HFFc6 (cell line): Measurements from ENCODE around the gene ATPAF2. TPM values are rescaled to one million over a fixed set of nuclear protein-coding genes. Genes with fewer than 3 reads are reported as not detected.

Source experiments
- DNase-seq: peaks from one replicate; pipeline ENCODE4 v3.0.0-alpha.2; 2018
- H3K27ac Mint-ChIP-seq: 2 replicates; pipeline ENCODE4 v1.8.0; 2020; ENCODE audit warnings: mild to moderate bottlenecking, mixed read lengths
- H3K27me3 Mint-ChIP-seq: 2 replicates; pipeline ENCODE4 v1.8.0; 2021; ENCODE audit warnings: mild to moderate bottlenecking, moderate library complexity, mixed read lengths; ENCODE audit not compliant: insufficient read depth
- H3K36me3 Mint-ChIP-seq: 2 replicates; pipeline ENCODE4 v1.8.0; 2021; ENCODE audit warnings: low read depth, mixed read lengths
- H3K4me1 Mint-ChIP-seq: 2 replicates; pipeline ENCODE4 v1.8.0; 2020; ENCODE audit warnings: low read depth, mixed read lengths
- H3K4me3 Mint-ChIP-seq: 2 replicates; pipeline ENCODE4 v1.8.0; 2020; ENCODE audit warnings: mild to moderate bottlenecking, moderate library complexity, mixed read lengths
- H3K9me3 Mint-ChIP-seq: 2 replicates; pipeline ENCODE4 v1.8.0; 2020; ENCODE audit warnings: mild to moderate bottlenecking, mixed read lengths
- CTCF ChIP-seq: fragments of 200-600 bp; sonication (generic); IDR thresholded peaks from 2 replicates; pipeline ENCODE4 v1.5.0; 2021; ENCODE audit warnings: antibody characterized with exemption, mild to moderate bottlenecking
- total RNA-seq, 6 experiments: library from RNA; stranded (reverse); fragmentation: NEBNext Ultra II Directional; extraction: Animal tissue kit (Norgen Biotek cat#: 25700); gene quantifications; 2 replicates in 1 of 6; 3 replicates in 5 of 6; pipeline ENCODE4 v1.2.3, GENCODE V29; 2021

The ATPAF2 gene
- total RNA-seq, 6 experiments from 2014 or later = 21.5 to 28.4 (median 23.1) TPM

GRCh38 chr17:18074566-18075272 is 35.8 kb upstream of the ATPAF2 start:
- Mint-ChIP-seq H3K9me3 (no peaks in the 10 kb centered on the region), H3K27ac (no peak overlapping the region), H3K27me3 (peaks cover 22% of the 10 kb centered on the region), H3K4me3 (no peak overlapping the region), H3K4me1 (peaks cover 27% of the 10 kb centered on the region), H3K36me3 (no peaks in the 10 kb centered on the region)
- DNase-seq = no peak
- TF ChIP-seq CTCF = no peak

- H3K9me3 Mint-ChIP-seq = no peaks in the 10 kb centered on the region
- H3K27me3 Mint-ChIP-seq = peaks cover 14% of the 10 kb centered on the region
- no peaks in the 10 kb centered on the region for H3K36me3 Mint-ChIP-seq
- peaks cover 27% of the 10 kb centered on the region for H3K4me1 Mint-ChIP-seq
- TF ChIP-seq CTCF = no peak
- no peak overlapping the region for H3K27ac Mint-ChIP-seq
- H3K4me3 Mint-ChIP-seq = no peak overlapping the region
- no peak for DNase-seq
These were observed 32.8 kb upstream of the ATPAF2 start for GRCh38 chr17:18071751-18072150.

- H3K36me3 Mint-ChIP-seq = no peaks in the 10 kb centered on the region
- peak; percentile 30 for DNase-seq
- peaks cover 10% of the 10 kb centered on the region for H3K27me3 Mint-ChIP-seq
- peak overlapping the region; percentile 79 for H3K27ac Mint-ChIP-seq
- peaks cover 27% of the 10 kb centered on the region for H3K4me1 Mint-ChIP-seq
- H3K4me3 Mint-ChIP-seq = peak overlapping the region; percentile 85
- no peaks in the 10 kb centered on the region for H3K9me3 Mint-ChIP-seq
- TF ChIP-seq CTCF = no peak
These were observed 31.9 kb upstream of the ATPAF2 start for GRCh38 chr17:18070861-18071340.

- no peak for DNase-seq
- no peak overlapping the region for H3K4me3 Mint-ChIP-seq
- H3K9me3 Mint-ChIP-seq = no peaks in the 10 kb centered on the region
- no peak for TF ChIP-seq CTCF
- H3K27me3 Mint-ChIP-seq = no peaks in the 10 kb centered on the region; the same call in 1 of the 2 replicates
- no peak overlapping the region for H3K27ac Mint-ChIP-seq
- peaks cover 6% of the 10 kb centered on the region; the same call in 1 of the 2 replicates for H3K36me3 Mint-ChIP-seq
- H3K4me1 Mint-ChIP-seq = peaks cover 18% of the 10 kb centered on the region
These were observed 30.1 kb upstream of the ATPAF2 start for GRCh38 chr17:18069101-18069500.

GRCh38 chr17:18066866-18067265 is 27.9 kb upstream of the ATPAF2 start:
- Mint-ChIP-seq H3K9me3 (no peaks in the 10 kb centered on the region), H3K27me3 (no peaks in the 10 kb centered on the region; the same call in 1 of the 2 replicates)
- DNase-seq = no peak

More at GRCh38 chr17:18066866-18067265, 27.9 kb upstream of the ATPAF2 start:
- Mint-ChIP-seq H3K4me3 (no peak overlapping the region), H3K36me3 (peaks cover 6% of the 10 kb centered on the region; the same call in 1 of the 2 replicates), H3K4me1 (peaks cover 18% of the 10 kb centered on the region), H3K27ac (no peak overlapping the region)
- no peak for TF ChIP-seq CTCF
